Nucleus accumbens (tissue), 56 donors: ENCODE data around the gene DCXR.
A peak's percentile ranks its signal among the peaks of the same experiment; 100 is the strongest.

Experiments used
- DNase-seq, 56 donors: peaks; one replicate each; lab custom pipeline; 2025; lab: John Stamatoyannopoulos, UW

The DCXR gene

DNA sequence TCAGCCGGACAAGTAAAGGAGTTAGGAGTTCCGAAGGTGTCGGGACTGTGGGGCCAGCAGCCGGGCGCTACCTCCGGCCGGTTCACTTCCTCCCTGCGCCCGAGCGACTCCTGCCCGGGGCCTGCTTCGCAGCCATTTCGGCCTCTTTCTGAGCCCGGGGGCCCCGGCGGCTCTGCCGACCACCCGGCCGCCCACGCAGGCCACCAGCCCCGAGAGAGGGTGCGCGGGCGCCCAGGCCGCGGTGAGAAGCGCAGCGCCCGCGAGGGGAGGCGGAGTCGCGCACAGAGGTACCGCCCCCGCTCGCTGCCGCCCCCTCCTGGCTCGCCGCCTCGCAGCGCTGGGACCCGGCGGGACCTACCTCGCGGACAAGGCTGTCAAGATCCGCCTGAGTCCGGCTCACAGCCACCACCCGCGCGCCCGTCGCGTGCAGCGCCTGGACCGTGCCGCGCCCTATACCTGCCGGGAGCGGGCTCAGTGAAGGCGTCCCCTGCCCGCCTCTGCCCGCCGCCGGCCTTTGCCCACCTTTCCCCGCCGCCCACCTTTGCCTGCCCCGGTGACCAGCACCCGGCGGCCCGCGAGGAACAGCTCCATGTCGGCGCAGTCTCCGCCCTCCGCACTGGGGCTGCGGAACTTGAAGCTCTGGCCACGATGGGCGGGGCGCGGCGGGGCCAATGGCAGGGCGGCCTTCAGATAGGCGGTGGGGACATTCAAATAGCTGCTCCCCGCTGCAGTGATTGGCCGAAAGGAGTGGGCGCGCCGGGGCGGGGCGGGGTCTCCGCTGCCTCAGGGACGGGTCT is at the start of gene DCXR:
Gene DCXR (minus strand): TSS at position 606 of the 797 bp plus-strand sequence. CDS start 15 bp downstream, at position 591.
- peak; percentile 63 to 99 (median 93) for DNase-seq

DNA sequence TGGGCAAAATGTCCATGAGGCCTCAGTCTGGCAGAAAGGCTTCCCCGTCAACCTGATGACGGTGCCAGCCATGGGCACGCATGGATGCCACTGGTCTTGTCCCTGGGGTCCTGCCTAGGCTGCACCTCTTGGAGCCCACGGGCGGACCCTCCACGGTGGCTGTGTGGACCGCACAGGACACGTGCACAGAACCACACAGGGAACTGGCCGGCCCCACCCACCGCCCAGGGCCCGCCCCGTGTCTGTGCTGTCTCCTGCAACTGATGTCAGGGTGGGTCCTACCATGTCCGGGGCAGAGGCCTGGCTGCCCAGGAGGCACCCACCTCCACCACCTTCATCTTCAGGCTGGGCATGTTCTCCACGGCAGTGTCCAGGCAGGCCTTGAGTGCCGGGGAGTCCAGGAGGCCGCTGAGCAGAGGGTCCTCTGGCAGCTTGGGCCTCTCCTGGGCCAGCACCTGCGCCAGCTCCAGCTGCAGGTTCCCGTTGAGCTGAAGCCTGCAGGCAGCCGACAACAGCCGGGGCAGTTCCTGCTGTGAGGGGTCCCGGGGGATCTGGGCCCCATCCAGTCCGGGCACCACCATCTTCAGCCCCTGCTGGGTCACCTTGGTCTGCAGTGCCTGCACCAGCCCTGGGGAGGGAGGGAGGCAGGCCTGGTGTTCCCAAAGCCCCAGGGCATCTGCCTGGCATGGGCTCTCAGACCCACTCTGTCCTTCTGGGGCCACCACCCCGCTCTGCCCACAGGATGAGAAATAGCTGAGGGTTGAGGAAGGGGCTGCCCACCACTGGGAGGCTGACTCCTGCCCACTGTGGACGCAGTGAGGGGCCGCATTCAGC is 48.7 kb upstream of the DCXR start:
- no peak for DNase-seq

DNA sequence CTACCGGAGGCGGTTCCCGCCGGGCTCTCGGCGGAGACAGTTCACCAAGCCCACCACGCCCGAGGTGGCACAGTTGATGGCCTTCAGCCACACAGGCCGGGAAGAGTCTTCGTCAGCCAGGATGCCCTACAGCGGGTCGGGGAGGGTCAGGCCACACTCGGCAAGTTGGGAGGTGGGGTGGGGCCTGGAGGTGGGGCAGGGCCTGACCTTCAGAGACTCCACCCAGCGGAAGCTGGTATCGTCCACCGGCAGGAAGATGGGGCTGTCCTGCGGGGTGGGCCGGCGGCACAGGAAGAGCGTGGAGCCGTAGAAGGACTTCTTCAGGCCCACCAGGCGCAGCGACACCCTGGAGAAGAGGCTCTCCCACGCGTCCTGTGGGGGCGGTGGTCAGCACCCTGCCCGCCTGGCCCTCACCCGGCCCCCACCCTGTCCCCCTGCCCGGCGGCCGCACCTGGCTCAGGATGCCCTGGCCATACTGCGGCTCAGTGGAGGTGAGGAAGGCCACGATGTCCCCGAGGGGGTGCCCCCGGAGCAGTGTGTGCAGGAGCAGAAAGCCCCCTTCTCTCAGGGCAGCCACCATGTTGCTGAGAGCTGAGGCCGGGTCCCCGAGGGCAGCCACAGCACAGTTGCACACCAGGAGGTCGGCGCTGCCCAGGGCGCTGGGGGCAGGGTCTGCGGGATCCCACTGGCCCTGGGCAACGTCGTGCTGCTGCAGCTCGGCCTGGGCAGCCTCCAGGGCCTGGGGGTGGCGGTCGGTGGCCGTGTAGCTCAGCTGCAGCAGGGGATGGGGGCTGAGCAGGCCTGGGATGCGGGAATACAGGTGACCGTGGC is 47.7 kb upstream of the DCXR start:
- no peak for DNase-seq

DNA sequence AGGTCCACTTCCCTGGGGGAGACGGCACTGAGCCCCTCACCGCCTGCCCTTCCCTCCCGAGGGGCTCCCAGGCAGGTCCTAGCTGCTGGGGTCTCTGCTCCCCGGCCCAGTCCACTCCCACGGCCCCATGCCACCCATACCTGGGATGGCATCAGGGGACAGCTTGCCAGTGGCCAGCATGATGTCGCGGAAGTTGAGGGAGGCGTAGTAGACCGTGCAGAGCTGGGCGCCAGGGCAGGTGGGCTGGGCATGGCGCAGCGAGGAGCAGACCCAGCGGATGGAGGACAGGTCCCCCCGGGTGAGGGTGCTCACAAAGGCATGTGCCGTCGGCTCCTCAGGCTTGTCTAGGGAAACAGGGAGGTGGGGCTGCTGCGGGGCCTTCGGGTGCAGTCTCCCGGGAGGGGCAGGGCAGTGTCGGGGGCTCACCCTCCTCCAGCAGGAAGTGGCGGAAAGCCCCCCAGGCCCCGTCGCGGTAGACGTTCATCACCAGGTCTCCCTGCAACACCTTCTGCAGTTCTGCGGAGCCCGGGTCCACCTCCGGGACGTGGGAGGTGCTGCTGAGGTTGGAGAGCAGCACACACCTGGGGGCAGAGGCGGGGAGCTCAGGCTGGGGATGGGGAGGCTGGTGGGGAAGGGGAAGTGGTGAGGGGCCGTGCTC is 47.0 kb upstream of the DCXR start:
- no peak for DNase-seq

GRCh38 chr17:82083533-82084359 is 46.2 kb upstream of the DCXR start:
- DNase-seq = no peak

DNA sequence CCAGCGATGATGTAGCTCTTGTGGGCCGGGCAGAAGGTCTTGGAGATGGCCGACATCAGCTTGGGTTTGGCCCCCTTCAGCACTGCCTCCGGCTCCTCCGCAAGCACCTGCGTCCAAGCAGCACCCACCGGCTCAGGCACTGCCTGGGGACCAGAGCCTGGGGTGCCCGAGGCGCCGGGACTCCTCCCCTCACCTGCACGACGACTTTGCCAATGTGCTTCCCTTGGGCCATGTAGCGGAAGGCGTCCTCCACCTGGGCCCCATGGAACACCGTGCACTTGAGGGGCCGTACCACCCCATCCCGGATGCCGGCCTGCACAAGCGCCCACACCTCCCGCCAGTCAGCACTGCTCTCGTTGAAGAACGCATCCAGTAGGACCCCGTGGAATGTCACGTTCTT is 45.5 kb upstream of the DCXR start:
- no peak for DNase-seq

GRCh38 chr17:82082456-82082855 is 45.0 kb upstream of the DCXR start:
- DNase-seq = no peak

- no peak for DNase-seq
Measured at GRCh38 chr17:82081966-82082365, 44.5 kb upstream of the DCXR start.

DNA sequence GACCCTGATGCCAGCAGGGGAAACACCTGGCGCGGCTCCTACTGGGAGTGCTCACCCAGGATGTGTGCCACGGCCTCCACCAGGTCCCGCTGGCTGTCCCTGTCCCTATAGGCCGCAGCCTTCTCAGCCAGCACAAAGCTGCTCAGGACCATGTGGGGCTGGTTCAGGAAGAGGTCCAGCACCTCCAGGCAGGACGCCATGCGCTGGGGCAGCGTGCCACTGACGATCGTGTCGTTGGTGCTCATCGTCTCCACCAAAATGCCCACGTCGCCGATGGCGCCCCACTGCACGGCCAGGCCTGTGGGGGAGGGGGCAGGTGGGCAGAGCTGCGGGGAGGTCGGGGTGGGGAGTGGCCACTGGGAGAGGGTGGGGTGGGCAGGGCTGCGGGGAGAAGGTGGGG is 44.0 kb upstream of the DCXR start:
- DNase-seq = no peak

GRCh38 chr17:82080789-82081464 is 43.4 kb upstream of the DCXR start:
- DNase-seq = no peak

DNA sequence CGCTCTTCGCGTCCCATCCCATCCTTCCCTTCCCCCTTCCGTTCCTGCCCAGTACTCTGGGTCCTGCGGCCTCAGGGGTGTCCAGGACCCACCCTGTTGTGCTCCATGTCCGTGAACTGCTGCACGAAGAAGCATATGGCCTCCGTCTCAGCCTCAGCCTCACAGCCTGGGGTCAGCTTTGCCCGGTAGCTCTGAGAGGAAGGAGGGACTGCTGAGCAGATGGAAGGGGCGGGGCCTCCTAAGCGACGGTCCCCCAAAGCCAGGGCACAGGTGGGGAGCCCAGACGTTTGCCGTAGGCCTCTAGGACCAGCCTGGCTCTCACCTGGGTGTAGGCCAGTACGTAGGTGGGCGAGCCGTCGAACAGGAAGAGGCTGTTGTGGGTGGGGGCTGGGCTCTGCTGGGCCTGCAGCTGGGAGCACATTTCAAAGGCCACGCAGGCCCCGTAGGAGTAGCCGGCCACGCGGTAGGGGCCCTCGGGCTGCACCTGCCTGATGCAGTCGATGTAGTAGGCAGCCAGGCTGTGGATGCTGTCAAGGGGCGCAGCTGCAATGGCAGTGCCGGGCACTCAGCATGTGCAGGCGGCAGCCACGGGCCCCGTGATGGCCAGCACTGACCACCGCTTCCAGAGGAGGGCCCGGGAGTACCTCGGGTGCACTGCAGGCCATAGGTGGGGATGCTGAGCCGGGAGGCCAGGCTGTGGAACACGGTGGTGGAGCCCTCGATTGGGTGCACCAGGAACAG is 42.7 kb upstream of the DCXR start:
- DNase-seq = no peak

- no peak for DNase-seq
Measured at GRCh38 chr17:82079001-82079677, 41.6 kb upstream of the DCXR start.

DNA sequence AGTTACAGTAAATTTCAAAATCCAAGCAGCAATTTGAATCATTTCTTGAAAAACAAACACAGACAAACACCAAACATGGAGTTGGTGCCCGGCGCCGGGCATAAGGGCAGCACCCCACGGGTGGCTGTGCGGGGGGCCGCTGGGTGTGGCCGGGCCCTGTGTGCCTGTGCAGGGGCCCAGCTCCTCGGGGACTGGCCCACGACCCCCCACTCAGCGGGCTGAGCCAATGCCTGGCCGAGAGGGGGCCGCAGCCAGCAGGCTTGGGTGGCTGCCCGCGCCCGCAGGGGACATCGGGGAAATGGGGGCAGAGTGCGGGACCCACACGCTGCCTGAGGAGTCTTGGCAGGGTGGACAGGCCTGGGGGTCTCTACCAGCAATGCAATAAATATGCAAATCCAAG is 40.9 kb upstream of the DCXR start:
- DNase-seq = no peak

DNA sequence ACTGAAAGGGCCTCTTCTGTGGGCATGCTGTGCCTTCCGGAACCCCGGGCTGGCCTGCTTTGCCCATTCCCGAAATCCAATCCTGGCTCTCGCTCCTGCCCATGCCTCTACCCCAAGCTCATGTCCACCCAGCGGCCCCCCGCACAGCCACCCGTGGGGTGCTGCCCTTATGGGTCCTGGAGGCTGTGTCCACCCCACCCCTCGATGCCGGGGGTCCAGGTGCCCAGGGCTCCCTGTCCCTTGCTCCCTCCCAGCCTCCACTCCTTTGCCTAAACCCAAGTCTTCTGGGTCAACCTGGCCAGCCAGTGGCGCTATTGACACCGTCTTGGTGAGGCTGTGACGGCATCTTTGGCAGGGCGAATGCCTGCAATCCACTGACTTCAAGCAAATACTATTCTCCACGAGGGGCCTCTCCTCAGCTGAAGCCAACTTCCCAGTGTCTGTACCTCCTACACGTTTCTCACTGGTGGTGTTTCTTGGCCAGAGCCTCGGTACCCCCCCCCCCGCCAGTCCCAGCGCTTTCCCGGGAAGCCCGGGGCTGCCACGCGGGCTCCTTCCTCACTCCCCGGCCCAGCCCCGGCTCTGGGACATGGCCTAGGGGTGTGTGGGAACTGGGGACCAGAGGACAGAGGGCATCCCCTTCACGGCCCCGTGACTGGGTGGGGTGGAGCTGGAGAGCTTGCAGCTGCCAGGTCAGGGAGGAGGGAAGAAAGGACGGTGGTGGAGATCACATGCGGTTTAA is 40.3 kb upstream of the DCXR start:
- DNase-seq = no peak

- no peak for DNase-seq
Measured at GRCh38 chr17:82076785-82077591, 39.5 kb upstream of the DCXR start.
